HG02884 (cell line): ENCODE data around the gene EFEMP2.
A peak's percentile ranks its signal among the peaks of the same experiment; 100 is the strongest.
"Not testable (repeated sequence)": the region's sequence is repeated elsewhere in the genome, so short reads cannot be mapped to it uniquely, and the experiment has no call there.

Experiments
- ATAC-seq: cut with Tn5 transposase; IDR thresholded peaks from one replicate; pipeline ENCODE4 v1.9.1; 2021; ENCODE audit warnings: mild to moderate bottlenecking, moderate library complexity; ENCODE audit not compliant: unreplicated experiment

The EFEMP2 gene

GRCh38 chr11:65833297-65834030 is 39.1 kb downstream of the EFEMP2 start, which contains the start of gene SNX32:
Gene SNX32, plus strand, starts transcription at chr11:65833963. Its CDS starts 103 bp downstream, at chr11:65834066.
- ATAC-seq, result peak; percentile 69

- ATAC-seq, result not testable (repeated sequence)
These were observed 40.4 kb downstream of the EFEMP2 start for GRCh38 chr11:65832231-65832630.

DNA sequence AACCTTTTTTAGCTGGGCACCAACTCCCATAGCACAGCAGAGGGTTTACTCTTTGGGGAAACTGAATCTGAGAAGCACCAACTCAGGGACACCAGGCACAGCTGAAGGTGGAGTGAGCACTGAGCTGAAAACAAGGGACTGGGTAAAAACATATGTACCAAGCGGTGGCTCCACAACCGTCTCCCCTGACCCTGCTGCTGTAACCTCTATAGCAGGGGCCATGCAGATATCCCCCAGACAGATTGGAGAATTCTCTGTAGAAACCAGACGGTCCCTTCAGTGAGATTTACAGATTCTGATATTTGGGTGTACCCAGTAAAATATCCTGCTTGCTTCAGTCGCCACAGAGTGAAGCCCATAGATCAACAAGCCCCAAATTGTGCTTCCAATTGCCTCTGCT is 43.1 kb downstream of the EFEMP2 start:
- ATAC-seq, result no peak

GRCh38 chr11:65826984-65827735 is 45.4 kb downstream of the EFEMP2 start:
- no peak for ATAC-seq

- no peak for ATAC-seq
These were observed 49.6 kb downstream of the EFEMP2 start for GRCh38 chr11:65822776-65823528.

- no peak for ATAC-seq
These were observed 51.5 kb downstream of the EFEMP2 start for GRCh38 chr11:65821107-65821506.

GRCh38 chr11:65817835-65818680 is 54.5 kb downstream of the EFEMP2 start:
- ATAC-seq, result peak; percentile 55

DNA sequence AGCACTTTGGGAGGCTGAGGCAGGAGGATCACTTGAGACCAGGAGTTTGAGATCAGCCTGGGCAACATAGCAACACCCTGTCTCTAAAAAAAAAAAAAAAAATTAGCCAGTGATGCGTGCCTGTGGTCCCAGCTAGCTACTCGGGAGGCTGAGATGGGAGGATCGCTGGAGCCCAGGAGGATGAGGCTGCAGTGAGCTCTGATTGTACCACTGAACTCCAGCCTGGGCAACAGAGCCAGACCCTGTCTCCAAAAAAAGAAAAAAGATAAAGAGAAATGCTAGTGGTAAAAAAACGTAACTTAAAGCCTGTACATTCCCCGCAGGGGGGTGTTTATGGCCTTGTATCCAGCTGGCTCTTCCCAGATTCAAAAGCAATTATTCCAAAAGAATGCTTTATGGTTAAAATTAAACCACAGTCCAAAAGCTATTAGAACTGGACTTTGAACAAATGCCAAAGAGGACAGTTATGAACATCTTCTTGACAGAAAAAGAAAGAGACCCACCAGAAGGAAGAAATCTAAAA is 55.2 kb downstream of the EFEMP2 start:
- no peak for ATAC-seq

DNA sequence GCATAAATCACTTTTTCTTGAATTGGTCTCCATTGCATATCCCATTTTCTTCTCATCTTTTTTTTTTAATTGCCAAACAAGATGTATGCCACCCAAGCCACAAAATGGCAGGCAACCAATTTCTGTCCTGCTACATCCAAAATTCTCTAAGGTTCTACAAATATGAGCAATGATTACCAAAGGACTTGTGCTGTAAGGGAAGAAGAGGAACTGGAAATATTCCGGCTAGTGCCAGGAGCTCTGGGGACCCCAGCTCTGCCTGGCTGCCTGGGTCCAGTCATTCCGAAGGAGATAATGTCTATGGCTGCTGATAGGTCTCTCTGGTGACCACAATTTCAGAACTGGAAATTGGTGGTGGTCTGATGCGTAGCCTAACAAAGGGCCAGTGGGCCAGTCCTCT is 55.9 kb downstream of the EFEMP2 start:
- no peak for ATAC-seq
